SU-DHL-6 (cell line): Measurements from ENCODE around the gene HEXB.

ENCODE experiments used
- H2AFZ ChIP-seq: fragments of 200-600 bp; sonication (generic); 2 replicates; pipeline ENCODE4 v1.6.1; 2014; ENCODE audit warnings: low read depth, mild to moderate bottlenecking, moderate library complexity, mixed read lengths, antibody characterized with exemption, low read length; ENCODE audit not compliant: severe bottlenecking
- H3F3A ChIP-seq: fragments of 200-600 bp; shearing (Covaris generic); 2 replicates; pipeline ENCODE4 v1.6.0; 2016; ENCODE audit warnings: antibody characterized with exemption, mild to moderate bottlenecking; ENCODE audit not compliant: insufficient read depth
- H3K27ac ChIP-seq: fragments of 200-600 bp; sonication (generic); 2 replicates; pipeline ENCODE4 v1.5.1; 2016; ENCODE audit warnings: low read depth, mild to moderate bottlenecking, low read length, moderate library complexity, mixed read lengths
- H3K27me3 ChIP-seq: fragments of 200-600 bp; sonication (generic), shearing (Covaris generic); 2 replicates; pipeline ENCODE4 v1.6.0; 2014; ENCODE audit warnings: mild to moderate bottlenecking, low read length
- H3K36me3 ChIP-seq: fragments of 200-600 bp; sonication (generic); 2 replicates; pipeline ENCODE4 v1.6.1; 2014; ENCODE audit warnings: mild to moderate bottlenecking, low read length, mixed read lengths
- H3K4me2 ChIP-seq: fragments of 300-600, 200-600 bp; shearing (Covaris generic), sonication (generic); 2 replicates; pipeline ENCODE4 v1.6.0; 2014; ENCODE audit warnings: low read length, low read depth, mild to moderate bottlenecking; ENCODE audit not compliant: poor library complexity, severe bottlenecking
- H3K4me3 ChIP-seq: fragments of 200-600 bp; sonication (generic); 2 replicates; pipeline ENCODE4 v1.5.1; 2014; ENCODE audit warnings: antibody characterized with exemption, low read length, mild to moderate bottlenecking, mixed read lengths; ENCODE audit not compliant: insufficient read depth, poor library complexity, severe bottlenecking
- H3K79me2 ChIP-seq: fragments of 200-600 bp; sonication (generic); 2 replicates; pipeline ENCODE4 v1.6.1; 2014; ENCODE audit warnings: mild to moderate bottlenecking, low read length, moderate library complexity; ENCODE audit not compliant: insufficient read depth
- H3K9ac ChIP-seq: fragments of 200-600 bp; sonication (generic); 2 replicates; pipeline ENCODE4 v1.7.0; 2014; ENCODE audit warnings: mild to moderate bottlenecking, low read length
- H3K9me2 ChIP-seq: fragments of 200-600 bp; sonication (generic); replicated peaks from 2 replicates; pipeline ENCODE4 v1.6.1; 2014; ENCODE audit warnings: low read length; ENCODE audit not compliant: insufficient read depth
- H3K9me3 ChIP-seq: fragments of 200-600 bp; sonication (generic); 2 replicates; pipeline ENCODE4 v1.6.1; 2014; ENCODE audit warnings: low read length, mixed read lengths; ENCODE audit not compliant: insufficient read depth
- H4K20me1 ChIP-seq: fragments of 200-600 bp; sonication (generic); 2 replicates; pipeline ENCODE4 v1.6.1; 2014; ENCODE audit warnings: low read depth, mild to moderate bottlenecking, antibody characterized with exemption, low read length, moderate library complexity, mixed read lengths
- EZH2phosphoT487 ChIP-seq: fragments of 200-600 bp; sonication (generic), shearing (Covaris generic); conservative IDR thresholded peaks from 2 replicates; pipeline ENCODE4 v1.6.1; 2018; ENCODE audit warnings: mild to moderate bottlenecking, antibody characterized with exemption, low read length, moderate library complexity, mixed read lengths
- TF ChIP-seq, protein P1 (sequence below): fragments of 200-600 bp; sonication (generic); IDR thresholded peaks from one replicate; pipeline ENCODE4 v1.5.1; 2017; ENCODE audit warnings: antibody characterized with exemption, mild to moderate bottlenecking, low read length, moderate library complexity; ENCODE audit not compliant: insufficient read depth, poor library complexity, severe bottlenecking

The HEXB gene

DNA sequence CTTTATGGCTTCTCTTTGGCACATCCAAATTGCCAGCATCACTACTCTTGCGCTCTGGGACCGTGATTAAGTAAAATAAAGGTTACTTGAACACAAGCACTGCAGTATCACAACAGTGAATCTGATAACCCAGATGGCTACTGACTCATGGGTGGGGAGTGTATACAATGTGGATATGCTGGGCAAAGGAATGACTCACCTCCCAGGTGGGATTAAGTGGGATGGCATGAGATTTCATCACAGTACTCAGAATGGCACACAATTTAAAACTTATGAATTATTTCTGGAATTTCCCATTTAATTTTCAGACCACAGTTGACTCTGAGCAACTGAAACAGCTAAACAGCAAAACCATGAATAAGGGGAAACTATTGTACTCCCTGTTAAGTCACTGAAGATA lies 77.6 kb downstream of the HEXB start:
- TF ChIP-seq EZH2phosphoT487: no peak
- TF ChIP-seq, protein P1, sequence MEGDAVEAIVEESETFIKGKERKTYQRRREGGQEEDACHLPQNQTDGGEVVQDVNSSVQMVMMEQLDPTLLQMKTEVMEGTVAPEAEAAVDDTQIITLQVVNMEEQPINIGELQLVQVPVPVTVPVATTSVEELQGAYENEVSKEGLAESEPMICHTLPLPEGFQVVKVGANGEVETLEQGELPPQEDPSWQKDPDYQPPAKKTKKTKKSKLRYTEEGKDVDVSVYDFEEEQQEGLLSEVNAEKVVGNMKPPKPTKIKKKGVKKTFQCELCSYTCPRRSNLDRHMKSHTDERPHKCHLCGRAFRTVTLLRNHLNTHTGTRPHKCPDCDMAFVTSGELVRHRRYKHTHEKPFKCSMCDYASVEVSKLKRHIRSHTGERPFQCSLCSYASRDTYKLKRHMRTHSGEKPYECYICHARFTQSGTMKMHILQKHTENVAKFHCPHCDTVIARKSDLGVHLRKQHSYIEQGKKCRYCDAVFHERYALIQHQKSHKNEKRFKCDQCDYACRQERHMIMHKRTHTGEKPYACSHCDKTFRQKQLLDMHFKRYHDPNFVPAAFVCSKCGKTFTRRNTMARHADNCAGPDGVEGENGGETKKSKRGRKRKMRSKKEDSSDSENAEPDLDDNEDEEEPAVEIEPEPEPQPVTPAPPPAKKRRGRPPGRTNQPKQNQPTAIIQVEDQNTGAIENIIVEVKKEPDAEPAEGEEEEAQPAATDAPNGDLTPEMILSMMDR: no peak
- H3K79me2 ChIP-seq: peaks cover 37% of the 10 kb centered on the region
- no peak overlapping the region for H3K4me2 ChIP-seq
- no peaks in the 10 kb centered on the region for H3K9me2 ChIP-seq
- no peak overlapping the region for H3K27ac ChIP-seq
- H3F3A ChIP-seq: no peaks in the 10 kb centered on the region
- H3K36me3 ChIP-seq: peaks cover 40% of the 10 kb centered on the region
- no peak overlapping the region for H2AFZ ChIP-seq
- no peaks in the 10 kb centered on the region for H4K20me1 ChIP-seq
- no peak overlapping the region for H3K9ac ChIP-seq
- no peak overlapping the region for H3K4me3 ChIP-seq
- H3K27me3 ChIP-seq: no peaks in the 10 kb centered on the region
- H3K9me3 ChIP-seq: no peaks in the 10 kb centered on the region

DNA sequence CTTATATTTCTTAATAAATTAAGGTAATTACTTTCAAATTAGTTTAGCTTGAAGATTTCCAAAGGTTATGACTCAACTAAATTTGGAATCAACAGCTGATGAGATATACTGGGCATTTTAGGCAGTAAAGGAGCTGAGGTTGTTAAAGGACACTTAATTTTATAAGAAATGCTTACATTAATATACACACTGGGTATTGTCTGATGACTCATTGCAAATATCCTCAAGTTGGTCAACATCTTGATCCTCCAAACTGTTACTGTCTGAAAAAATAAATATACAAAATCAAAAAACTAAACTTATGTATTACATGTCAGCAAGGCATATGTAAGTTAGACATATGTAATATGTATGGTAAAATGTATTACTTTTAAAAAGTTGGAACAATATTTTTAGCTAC lies 78.5 kb downstream of the HEXB start:
- TF ChIP-seq, protein P1: no peak
- no peak for TF ChIP-seq EZH2phosphoT487
- peak overlapping the region; percentile 6 for H3K4me2 ChIP-seq

DNA sequence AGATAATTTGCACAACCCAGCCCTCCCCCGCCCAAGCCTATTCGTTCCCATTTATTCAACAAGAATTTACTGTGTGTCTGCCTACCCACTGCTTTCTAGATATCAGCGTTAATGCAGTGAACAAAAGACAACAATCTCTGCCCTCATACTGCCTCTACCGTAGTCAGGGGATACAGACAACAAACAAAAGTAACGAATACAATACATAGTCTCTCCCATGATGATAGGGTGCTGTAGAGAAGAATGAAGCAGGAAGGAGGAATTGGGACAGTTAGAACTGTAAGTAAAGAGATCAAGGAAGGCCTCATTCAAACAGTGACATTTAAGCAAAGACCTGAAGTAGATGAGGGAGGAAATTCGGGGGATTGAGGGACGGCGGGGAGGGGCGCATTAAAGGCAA lies 80.2 kb downstream of the HEXB start:
- H3K27ac ChIP-seq: no peak overlapping the region

More for the DNA sequence above, 78.5 kb downstream of the HEXB start:
- Histone ChIP-seq H3K9me3 (no peaks in the 10 kb centered on the region), H3K9ac (no peak overlapping the region), H3F3A (no peaks in the 10 kb centered on the region), H3K9me2 (no peaks in the 10 kb centered on the region), H3K27me3 (no peaks in the 10 kb centered on the region), H3K27ac (no peak overlapping the region), H3K4me3 (no peak overlapping the region), H3K79me2 (peaks cover 46% of the 10 kb centered on the region), H4K20me1 (peaks cover 4% of the 10 kb centered on the region; the same call in 1 of the 2 replicates), H2AFZ (no peak overlapping the region), H3K36me3 (peaks cover 32% of the 10 kb centered on the region)

More for the DNA sequence above, 80.2 kb downstream of the HEXB start:
- no peak for TF ChIP-seq EZH2phosphoT487
- TF ChIP-seq, protein P1: no peak
- Histone ChIP-seq H3F3A (no peaks in the 10 kb centered on the region), H3K36me3 (peaks cover 33% of the 10 kb centered on the region; the same call in 1 of the 2 replicates), H3K4me3 (no peak overlapping the region), H3K27me3 (no peaks in the 10 kb centered on the region), H3K79me2 (peaks cover 48% of the 10 kb centered on the region), H3K9me3 (no peaks in the 10 kb centered on the region), H3K9me2 (no peaks in the 10 kb centered on the region), H2AFZ (no peak overlapping the region), H3K4me2 (peak overlapping the region; percentile 42), H4K20me1 (peaks cover 5% of the 10 kb centered on the region; the same call in 1 of the 2 replicates), H3K9ac (no peak overlapping the region)
